IMR-90 (cell line): ENCODE measurements around the gene HYAL2. TPM values are rescaled to one million over a fixed set of nuclear protein-coding genes. Genes with fewer than 3 reads are reported as not detected.
A peak's percentile ranks its signal among the peaks of the same experiment; 100 is the strongest.

ENCODE experiments used
- ATAC-seq: fragments of 200-7000 bp; cut with Tn5 transposase; 2 replicates; pipeline ENCODE4 v1.9.1; 2020; ENCODE audit warnings: low read depth, mild to moderate bottlenecking, moderate library complexity
- BruUV-seq: library from RNA; stranded (reverse); fragments of 400-500 nt; replicated peaks from 2 replicates; lab custom pipeline; 2021; lab: Mats Ljungman, UMichigan
- CTCF ChIA-PET: fragments of 300-600 bp; formaldehyde crosslinking; extraction: SDS; loops from one replicate; lab custom pipeline; 2021; ENCODE audit warnings: antibody characterized with exemption; lab: Yijun Ruan, JAX
- POLR2A ChIA-PET: fragments of 300-600 bp; sonication (Branson Sonifier 250); formaldehyde crosslinking; loops from one replicate; lab custom pipeline; 2022; ENCODE audit warnings: antibody characterized with exemption; ENCODE audit not compliant: unreplicated experiment; lab: Charles Lee
- DNase-seq: peaks from one replicate; pipeline ENCODE4 v3.0.0; 2013
- H2AFZ ChIP-seq: replicated peaks from 2 replicates; pipeline ENCODE3; 2013; ENCODE audit warnings: low read length, mild to moderate bottlenecking; ENCODE audit not compliant: poor library complexity
- H2AK5ac ChIP-seq: 2 replicates; pipeline ENCODE4 v1.6.1; 2013; ENCODE audit warnings: low read depth, low read length, inconsistent platforms
- H2AK9ac ChIP-seq: replicated peaks from 2 replicates; pipeline ENCODE3; 2013; ENCODE audit warnings: mild to moderate bottlenecking, low read depth, low read length, moderate library complexity; ENCODE audit not compliant: poor library complexity
- H2BK120ac ChIP-seq: 2 replicates; pipeline ENCODE4 v1.6.1; 2013; ENCODE audit warnings: low read depth, low read length, inconsistent platforms
- H2BK15ac ChIP-seq: 3 replicates; pipeline ENCODE4 v1.6.1; 2013; ENCODE audit warnings: low read depth, low read length, inconsistent platforms
- H2BK20ac ChIP-seq: 2 replicates; pipeline ENCODE4 v1.6.1; 2013; ENCODE audit warnings: low read depth, mild to moderate bottlenecking, inconsistent platforms, low read length, moderate library complexity
- H2BK5ac ChIP-seq: 2 replicates; pipeline ENCODE4 v1.6.1; 2013; ENCODE audit warnings: mild to moderate bottlenecking, low read depth, low read length, inconsistent platforms; ENCODE audit not compliant: poor library complexity, severe bottlenecking
- H3K14ac ChIP-seq: replicated peaks from 2 replicates; pipeline ENCODE4 v1.6.1; 2013; ENCODE audit warnings: low read depth, low read length, inconsistent platforms
- H3K18ac ChIP-seq: 2 replicates; pipeline ENCODE4 v1.6.1; 2013; ENCODE audit warnings: low read depth, low read length, control low read depth
- H3K23ac ChIP-seq: 2 replicates; pipeline ENCODE4 v1.6.1; 2013; ENCODE audit warnings: low read depth, low read length, inconsistent platforms
- H3K27ac ChIP-seq: 2 replicates; pipeline ENCODE4 v1.5.1; 2013; ENCODE audit warnings: mild to moderate bottlenecking, control low read depth, low read length; ENCODE audit not compliant: insufficient read depth
- H3K27me3 ChIP-seq: 2 replicates; pipeline ENCODE4 v1.6.1; 2013; ENCODE audit warnings: low read length; ENCODE audit not compliant: control insufficient read depth, insufficient read depth
- H3K36me3 ChIP-seq: 2 replicates; pipeline ENCODE4 v1.6.1; 2013; ENCODE audit warnings: low read length, mixed read lengths; ENCODE audit not compliant: control insufficient read depth, insufficient read depth
- H3K4ac ChIP-seq: 2 replicates; pipeline ENCODE4 v1.6.1; 2013; ENCODE audit warnings: low read depth, low read length, inconsistent platforms
- H3K4me1 ChIP-seq: 2 replicates; pipeline ENCODE4 v1.6.1; 2013; ENCODE audit warnings: low read length, mixed read lengths; ENCODE audit not compliant: control insufficient read depth, insufficient read depth
- H3K4me2 ChIP-seq: 2 replicates; pipeline ENCODE4 v1.6.1; 2013; ENCODE audit warnings: low read depth, mild to moderate bottlenecking, control low read depth, low read length, moderate library complexity
- H3K4me3 ChIP-seq: 2 replicates; pipeline ENCODE4 v1.5.1; 2013; ENCODE audit warnings: low read depth, mild to moderate bottlenecking, control low read depth, low read length, moderate library complexity; ENCODE audit not compliant: insufficient read depth
- H3K56ac ChIP-seq: 2 replicates; pipeline ENCODE4 v1.6.1; 2013; ENCODE audit warnings: low read length, inconsistent platforms; ENCODE audit not compliant: insufficient read depth; ENCODE audit errors: extremely low read depth
- H3K79me1 ChIP-seq, 2 experiments: 2 replicates each; pipeline ENCODE4 v1.6.1; 2013; ENCODE audit warnings: low read length in 2 of 2, inconsistent platforms in 1 of 2, low read depth in 1 of 2
- H3K9ac ChIP-seq: 2 replicates; pipeline ENCODE4 v1.6.1; 2013; ENCODE audit warnings: low read depth, low read length, control low read depth
- H3K9me1 ChIP-seq: 2 replicates; pipeline ENCODE4 v1.6.1; 2013; ENCODE audit warnings: low read length, inconsistent platforms; ENCODE audit not compliant: insufficient read depth
- H3K9me3 ChIP-seq: 2 replicates; pipeline ENCODE4 v1.6.1; 2013; ENCODE audit warnings: low read length; ENCODE audit not compliant: control insufficient read depth, insufficient read depth
- H4K20me1 ChIP-seq: 2 replicates; pipeline ENCODE4 v1.6.1; 2013; ENCODE audit warnings: low read length, inconsistent platforms; ENCODE audit not compliant: insufficient read depth
- H4K5ac ChIP-seq: 2 replicates; pipeline ENCODE4 v1.6.1; 2013; ENCODE audit warnings: mild to moderate bottlenecking, low read depth, low read length, control low read depth
- H4K8ac ChIP-seq, 2 experiments: 2 replicates each; pipeline ENCODE4 v1.6.1; 2013; ENCODE audit warnings: low read depth in 2 of 2, low read length in 2 of 2, control low read depth in 1 of 2, inconsistent platforms in 1 of 2
- H4K91ac ChIP-seq: 2 replicates; pipeline ENCODE4 v1.6.1; 2013; ENCODE audit warnings: low read depth, low read length, inconsistent platforms; ENCODE audit not compliant: insufficient read depth
- BHLHE40 ChIP-seq: fragments of 150-350 bp; IDR thresholded peaks from 2 replicates; pipeline ENCODE4 v1.6.1; 2016; ENCODE audit warnings: mild to moderate bottlenecking, low read depth, low read length
- CHD1 ChIP-seq: IDR thresholded peaks from 2 replicates; pipeline ENCODE4 v1.6.1; 2012; ENCODE audit warnings: low read depth, low read length, improper control_type of control experiment
- MXI1 ChIP-seq: IDR thresholded peaks from 2 replicates; pipeline ENCODE4 v1.6.1; 2012; ENCODE audit warnings: low read depth, mild to moderate bottlenecking, low read length, moderate library complexity, borderline replicate concordance
- NFE2L2 ChIP-seq: fragments of 150-350 bp; IDR thresholded peaks from 2 replicates; pipeline ENCODE4 v1.6.1; 2016; ENCODE audit warnings: low read depth, mild to moderate bottlenecking, low read length
- POLR2A ChIP-seq: IDR thresholded peaks from 2 replicates; pipeline ENCODE4 v1.6.1; 2012; ENCODE audit warnings: mild to moderate bottlenecking, low read depth, low read length
- WGBS, 2 experiments: methylation state at CpG; one replicate each; pipeline versions ENCODE4 v1.1.5 to v1.1.7; 2013; ENCODE audit warnings: missing lambda C conversion rate in 2 of 2; ENCODE audit not compliant: insufficient read length in 1 of 2; ENCODE audit errors: extremely low coverage in 2 of 2; 5-methylcytosine and 5-hydroxymethylcytosine counted together
- dilution Hi-C: fragments of 300-500 bp; cut with HindIII; formaldehyde crosslinking; loops from one replicate; pipeline ENCODE4 v1.14.3; 2018; ENCODE audit warnings: low sequenced_read_pairs; ENCODE audit not compliant: unreplicated experiment
- in situ Hi-C: fragments of 300-500 bp; cut with MboI; formaldehyde crosslinking; loops from 3 replicates; pipeline ENCODE4 v1.14.3; 2019; ENCODE audit warnings: low sequenced_read_pairs, inconsistent platforms, mixed read lengths
- intact Hi-C: fragments of 100-400 bp; cut with micrococcal nuclease; formaldehyde crosslinking; loops from 2 replicates; pipeline ENCODE4 v1.10.0; 2022
- polyA plus RNA-seq, 3 experiments: library from polyadenylated mRNA; depleted of rRNA; stranded (reverse); fragments of >200 nt; gene quantifications; 2 replicates each; pipeline ENCODE4 v1.2.3, GENCODE V29; 2012; ENCODE audit warnings: low replicate concordance in 1 of 3
- total RNA-seq: library from RNA; depleted of rRNA; stranded (reverse); fragments of >200 nt; gene quantifications from 2 replicates; pipeline ENCODE4 v1.2.3, GENCODE V29; 2012

Gene HYAL2
- total and polyA plus RNA-seq, 2 of the 4 experiments (the other 2 are of a cell fraction), result 56.8 to 104 TPM

DNA sequence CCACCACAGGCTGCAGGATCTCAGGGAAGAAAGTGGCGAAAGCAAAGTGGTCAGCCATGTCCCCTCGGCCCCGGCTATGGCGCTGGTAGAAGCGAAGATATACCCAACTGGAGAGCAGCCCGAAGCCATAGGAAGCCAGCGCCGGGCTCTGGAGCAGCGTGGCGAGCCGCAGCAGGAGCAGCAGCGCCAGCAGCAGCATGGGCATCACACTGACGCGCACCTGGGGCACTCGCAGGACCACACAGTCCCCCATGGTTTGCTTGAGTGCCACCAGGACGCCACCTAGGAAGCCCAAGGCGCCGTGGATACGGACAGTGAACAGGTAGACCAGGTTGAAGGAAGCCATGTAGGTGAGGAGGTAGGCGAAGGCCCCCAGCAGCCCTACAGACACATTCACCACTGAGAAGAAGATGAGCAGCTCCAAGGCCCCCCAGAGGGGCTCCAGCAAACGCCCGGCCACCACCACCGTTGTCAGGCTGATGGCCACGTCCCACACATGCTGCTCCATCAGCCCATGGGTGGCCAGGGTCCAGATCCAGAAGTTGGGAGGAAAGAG, 35.9 kb upstream of the HYAL2 start:
- Histone ChIP-seq H3K79me1 (peaks cover 0 to 53% of the 10 kb centered on the region in 2 experiments; a peak in 2 of 4 replicates), H2BK15ac (no peak overlapping the region), H2AK9ac (peak overlapping the region; percentile 99), H3K4ac (peak overlapping the region; percentile 92), H3K9ac (peak overlapping the region; percentile 94), H4K91ac (no peak overlapping the region), H3K27me3 (no peaks in the 10 kb centered on the region), H3K9me1 (peaks cover 17% of the 10 kb centered on the region), H3K56ac (no peak overlapping the region), H4K8ac (peak overlapping the region; percentile 41 to 98; a peak in 2 of 4 replicates), H2AFZ (peak overlapping the region; percentile 97), H3K18ac (no peak overlapping the region), H2BK20ac (no peak overlapping the region), H2BK5ac (no peak overlapping the region), H4K5ac (no peak overlapping the region), H2AK5ac (peak overlapping the region; percentile 94), H3K4me1 (peaks cover 26% of the 10 kb centered on the region), H4K20me1 (peaks cover 46% of the 10 kb centered on the region), H3K14ac (peak overlapping the region; percentile 99), H3K23ac (peak overlapping the region; percentile 50), H2BK120ac (no peak overlapping the region), H3K4me3 (peak overlapping the region; percentile 76), H3K36me3 (peaks cover 37% of the 10 kb centered on the region), H3K4me2 (peak overlapping the region; percentile 94), H3K9me3 (no peaks in the 10 kb centered on the region), H3K27ac (peak overlapping the region; percentile 87)
- no peak for TF ChIP-seq POLR2A
- no peak for TF ChIP-seq CHD1
- TF ChIP-seq NFE2L2, result no peak
- no peak for TF ChIP-seq BHLHE40
- no peak for TF ChIP-seq MXI1
- in situ Hi-C loops (no loop called here), intact Hi-C loops (no loop called here), dilution Hi-C loops (no loop called here)
- POLR2A ChIA-PET, result no interaction called here
- BruUV-seq, result no TSS peak
- 56% methylated on average over 16 of the region's 24 CpGs; no CpG with 5 or more reads in 1 of the 2 experiments for WGBS, 2 experiments
- CTCF ChIA-PET, result no interaction called here
- no peak for DNase-seq
- ATAC-seq, result no peak
